GM12875 (cell line): ENCODE results near the gene GALNT13.

ENCODE experiments used
- H3K4me3 ChIP-seq: one replicate; pipeline ENCODE4 v1.5.1; 2011; ENCODE audit warnings: low read depth, low read length, control low read depth
- CTCF ChIP-seq: IDR thresholded peaks from 2 replicates; pipeline ENCODE4 v1.5.1; 2011; ENCODE audit warnings: low read depth, mild to moderate bottlenecking, control low read depth, inconsistent platforms, low read length, moderate library complexity, borderline replicate concordance; ENCODE audit not compliant: insufficient read depth

GALNT13 gene

GRCh38 chr2:154182008-154182407 is 310.3 kb downstream of the GALNT13 start:
- H3K4me3 ChIP-seq = no peak overlapping the region
- TF ChIP-seq CTCF = no peak

DNA sequence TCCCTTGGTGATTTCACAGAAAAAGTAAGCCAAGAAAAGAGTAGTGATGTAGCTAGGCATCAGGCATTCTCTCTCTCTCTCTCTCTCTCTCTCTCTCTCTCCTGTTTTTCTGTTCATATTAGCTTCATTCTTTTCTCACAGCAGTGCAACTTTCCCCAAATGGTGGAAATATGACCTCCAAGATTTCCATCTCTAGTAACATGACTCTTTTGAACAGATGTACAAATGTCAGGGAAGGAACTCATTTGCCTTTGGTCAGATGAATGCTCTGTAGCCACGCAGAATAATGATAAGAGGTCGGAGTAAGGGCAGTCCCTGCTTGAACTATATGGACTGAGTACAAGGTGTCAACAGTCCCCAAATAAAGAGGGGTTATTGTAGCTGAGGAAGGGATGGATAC is 316.2 kb downstream of the GALNT13 start:
- TF ChIP-seq CTCF = no peak
- no peak overlapping the region for H3K4me3 ChIP-seq

DNA sequence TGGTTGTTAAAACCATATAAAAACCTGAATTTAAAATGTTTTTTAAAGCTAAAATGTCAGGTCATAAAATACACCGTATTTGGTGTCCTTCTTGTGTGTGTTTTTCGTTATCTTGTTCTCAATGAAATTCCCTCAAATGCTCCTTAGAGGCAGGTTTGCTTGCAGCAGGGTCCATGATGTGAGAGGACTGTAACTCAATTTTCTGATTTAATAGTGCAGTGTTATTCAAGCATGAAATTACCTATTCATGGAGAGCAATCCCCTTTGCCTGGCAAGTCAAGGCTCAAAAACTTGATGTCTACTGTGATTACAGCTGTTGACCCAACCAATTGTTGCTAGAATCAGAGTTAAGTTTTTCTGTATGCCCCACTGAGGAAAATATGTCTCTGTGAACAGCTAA is 318.2 kb downstream of the GALNT13 start:
- no peak for TF ChIP-seq CTCF
- H3K4me3 ChIP-seq = no peak overlapping the region

GRCh38 chr2:154193246-154193645 is 321.5 kb downstream of the GALNT13 start:
- TF ChIP-seq CTCF = no peak
- no peak overlapping the region for H3K4me3 ChIP-seq

DNA sequence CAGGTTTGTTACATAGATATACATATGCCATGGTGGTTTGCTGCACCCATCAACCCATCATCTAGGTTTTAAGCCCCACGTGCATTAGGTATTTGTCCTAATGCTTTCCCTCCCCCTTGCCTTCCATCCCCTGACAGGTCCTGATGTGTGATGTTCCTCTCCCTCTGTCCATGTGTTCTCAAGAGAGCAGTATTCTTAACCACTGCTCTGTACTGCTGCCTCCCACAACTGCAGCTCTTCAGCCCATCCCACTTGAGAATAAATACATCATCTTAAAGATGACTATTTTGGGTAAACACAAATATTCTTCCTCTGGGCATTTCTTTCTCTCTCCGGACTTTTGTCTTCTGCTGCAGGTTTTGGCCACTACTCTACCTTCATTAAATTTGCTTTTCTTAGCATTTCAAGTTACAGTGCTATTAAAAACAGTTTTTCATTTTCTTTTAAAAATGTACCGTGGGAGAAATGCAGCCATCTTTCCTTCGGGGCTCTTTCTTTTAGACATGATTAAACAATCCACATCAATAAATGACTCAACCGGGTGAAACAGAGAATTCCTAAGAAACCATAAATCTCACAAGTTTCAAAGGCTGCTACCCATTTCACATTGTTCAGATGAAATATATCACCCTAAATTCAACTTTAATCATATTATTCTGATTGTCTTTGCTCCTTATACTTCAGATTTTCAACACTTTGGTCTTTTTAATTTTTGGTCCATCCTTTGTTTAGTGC is 323.4 kb downstream of the GALNT13 start:
- no peak for TF ChIP-seq CTCF
- H3K4me3 ChIP-seq = no peak overlapping the region

DNA sequence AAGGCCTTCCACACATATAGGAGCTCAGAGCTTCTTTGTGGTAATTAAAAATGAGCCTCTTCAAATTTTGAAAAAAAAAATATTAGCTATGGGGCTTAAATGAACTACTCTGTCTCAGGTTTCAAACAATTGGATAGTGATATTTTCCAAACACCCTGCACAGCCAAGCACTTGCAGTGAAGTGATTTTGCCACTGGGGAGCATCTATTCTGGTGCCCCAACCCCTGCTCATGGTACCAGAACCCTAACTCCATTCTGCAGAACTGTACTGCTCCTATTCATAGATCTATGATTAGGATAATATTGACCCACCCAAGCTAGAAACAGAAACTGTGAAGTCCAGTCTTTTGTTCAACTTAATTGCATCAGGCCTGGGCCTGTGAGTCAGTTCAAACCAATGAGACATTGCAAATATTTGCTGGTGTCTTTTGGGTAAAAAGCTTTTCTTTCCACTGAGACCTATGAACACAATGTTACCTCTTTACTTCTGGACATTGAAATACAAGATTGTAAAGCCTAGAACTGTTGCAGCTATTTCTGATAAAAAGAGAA is 324.0 kb downstream of the GALNT13 start:
- TF ChIP-seq CTCF = no peak
- no peak overlapping the region for H3K4me3 ChIP-seq

DNA sequence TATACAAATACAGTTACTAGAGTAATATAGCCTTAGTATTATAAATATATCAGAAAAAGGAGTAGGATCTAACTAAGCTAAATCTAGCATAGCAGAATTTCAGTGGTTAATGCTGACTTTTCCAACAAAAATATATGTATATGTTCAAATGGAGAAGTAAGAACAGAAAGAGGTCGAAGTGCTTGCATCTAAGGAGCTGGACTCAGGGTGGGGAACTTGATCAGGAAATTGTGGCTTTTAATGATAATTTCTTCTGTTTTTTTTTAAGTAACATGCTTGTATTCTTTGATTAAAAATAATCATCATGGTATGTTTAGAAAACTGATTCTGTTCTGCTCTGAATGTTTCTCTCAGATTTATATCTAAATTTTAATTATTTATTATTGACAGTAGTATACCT is 327.1 kb downstream of the GALNT13 start:
- H3K4me3 ChIP-seq = no peak overlapping the region
- no peak for TF ChIP-seq CTCF
